Immature natural killer cell (primary cell): ENCODE measurements around the gene ABL2. TPM values are rescaled to one million over a fixed set of nuclear protein-coding genes. Genes with fewer than 3 reads are reported as not detected.

Source experiments
- polyA plus RNA-seq, 3 donors: library from polyadenylated mRNA; unstranded; fragments of 300-500 nt; fragmentation: Illumina TruSeq; gene quantifications; one replicate each; pipeline ENCODE4 v1.2.3, GENCODE V29; 2021

ABL2 gene
- polyA plus RNA-seq, 3 donors from 2014 or later = 0.36 to 2.1 TPM; not detected in 1

Other genes starting within 250 kb of the ABL2 start
- 10 to 100 TPM in 2 of 3 donors, 1 to 10 TPM in 1; 8.1 to 13.1 (median 10.9) TPM for gene FAM20B, start 203.8 kb downstream of the ABL2 start, polyA plus RNA-seq
- gene TOR3A, start 147.6 kb downstream of the ABL2 start, polyA plus RNA-seq = 10 to 100 TPM; 41.3 to 64.3 (median 45.2) TPM
- 100 to 1,000 TPM in 1 of 3 donors, 10 to 100 TPM in 2; 59.6 to 144 (median 95.3) TPM for gene SOAT1, start 64.1 kb upstream of the ABL2 start, polyA plus RNA-seq
- gene AXDND1, start 136.3 kb upstream of the ABL2 start, polyA plus RNA-seq = not detected